A673 (cell line): ENCODE measurements around the gene UGP2. TPM values are rescaled to one million over a fixed set of nuclear protein-coding genes. Genes with fewer than 3 reads are reported as not detected.

ENCODE experiments used
- BruUV-seq: library from RNA; stranded (reverse); fragments of 400-500 nt; replicated peaks from 2 replicates; lab custom pipeline; 2021; lab: Mats Ljungman, UMichigan
- CTCF ChIA-PET: fragments of 300-600 bp; sonication (Branson Sonifier 250); formaldehyde crosslinking; loops from one replicate; lab custom pipeline; 2022; ENCODE audit warnings: antibody characterized with exemption; lab: Charles Lee
- POLR2A ChIA-PET: fragments of 300-600 bp; sonication (Branson Sonifier 250); formaldehyde crosslinking; loops from one replicate; lab custom pipeline; 2022; ENCODE audit warnings: antibody characterized with exemption; ENCODE audit not compliant: low non-redundant PET; lab: Charles Lee
- DNase-seq: peaks from one replicate; pipeline ENCODE4 v3.0.0-alpha.2; 2015; ENCODE audit warnings: low spot score
- H3K27ac ChIP-seq: fragments of 200-600 bp; sonication (generic); 2 replicates; pipeline ENCODE4 v1.5.1; 2016; ENCODE audit warnings: mixed run types, low read depth, mild to moderate bottlenecking, mixed read lengths, antibody characterized with exemption, low read length; ENCODE audit not compliant: poor library complexity, severe bottlenecking
- H3K27me3 ChIP-seq: fragments of 200-600 bp; sonication (generic); replicated peaks from 2 replicates; pipeline ENCODE4 v1.6.1; 2017; ENCODE audit warnings: mixed run types, low read depth, mild to moderate bottlenecking, mixed read lengths, antibody characterized with exemption, low read length; ENCODE audit not compliant: insufficient read depth, poor library complexity
- H3K36me3 ChIP-seq: fragments of 200-600 bp; sonication (generic); 2 replicates; pipeline ENCODE4 v1.6.1; 2016; ENCODE audit warnings: mixed run types, mild to moderate bottlenecking, mixed read lengths, antibody characterized with exemption, low read length; ENCODE audit not compliant: insufficient read depth, poor library complexity, severe bottlenecking
- H3K4me1 ChIP-seq: fragments of 200-600 bp; sonication (generic); 2 replicates; pipeline ENCODE4 v1.6.1; 2017; ENCODE audit warnings: mixed run types, mild to moderate bottlenecking, mixed read lengths, antibody characterized with exemption, low read length; ENCODE audit not compliant: insufficient read depth, poor library complexity, severe bottlenecking
- H3K4me3 ChIP-seq: fragments of 200-600 bp; sonication (generic); 2 replicates; pipeline ENCODE4 v1.5.1; 2016; ENCODE audit warnings: low read depth, mixed run types, mild to moderate bottlenecking, mixed read lengths, low read length; ENCODE audit not compliant: poor library complexity, severe bottlenecking
- H3K9me3 ChIP-seq: fragments of 200-600 bp; sonication (generic); 2 replicates; pipeline ENCODE4 v1.6.1; 2016; ENCODE audit warnings: mixed run types, low read depth, mild to moderate bottlenecking, mixed read lengths, antibody characterized with exemption, low read length; ENCODE audit not compliant: poor library complexity, severe bottlenecking
- CTCF ChIP-seq: fragments of 300-800, 200-600 bp; sonication (generic); conservative IDR thresholded peaks from 2 replicates; pipeline ENCODE4 v1.5.1; 2017; ENCODE audit warnings: low read depth, mild to moderate bottlenecking, antibody characterized with exemption, low read length, moderate library complexity, mixed read lengths
- EZH2 ChIP-seq: fragments of 200-600 bp; sonication (generic); IDR thresholded peaks from 2 replicates; pipeline ENCODE4 v1.6.1; 2017; ENCODE audit warnings: borderline replicate concordance, low read depth, mild to moderate bottlenecking, mixed read lengths, antibody characterized with exemption, low read length; ENCODE audit not compliant: poor library complexity, severe bottlenecking
- intact Hi-C: fragments of 100-400 bp; cut with micrococcal nuclease; formaldehyde crosslinking; loops from one replicate; pipeline ENCODE4 v1.10.0; 2022; ENCODE audit not compliant: unreplicated experiment
- total RNA-seq: library from RNA; stranded (reverse); gene quantifications from 2 replicates; pipeline ENCODE4 v1.2.3, GENCODE V29; 2021

UGP2 gene
- total RNA-seq, 1 experiment from 2014 or later: 60.3 TPM

- POLR2A ChIA-PET: no interaction called here
- no peak for DNase-seq
- H3K9me3 ChIP-seq: no peaks in the 10 kb centered on the region
- intact Hi-C loops: no loop called here
- no peaks in the 10 kb centered on the region for H3K27me3 ChIP-seq
- no peak overlapping the region for H3K27ac ChIP-seq
- no peak overlapping the region for H3K4me3 ChIP-seq
- CTCF ChIA-PET: no interaction called here
- TF ChIP-seq CTCF: no peak
- TF ChIP-seq EZH2: no peak
- peaks cover 5% of the 10 kb centered on the region for H3K36me3 ChIP-seq
- BruUV-seq: no TSS peak
- H3K4me1 ChIP-seq: peaks cover 7% of the 10 kb centered on the region
These were observed 38.3 kb downstream of the UGP2 start for GRCh38 chr2:63879876-63880433.

GRCh38 chr2:63880625-63881024 lies 38.9 kb downstream of the UGP2 start:
- TF ChIP-seq CTCF (no peak), EZH2 (no peak)
- peak; percentile 23 for DNase-seq
- H3K36me3 ChIP-seq: peaks cover 11% of the 10 kb centered on the region
- no peak overlapping the region for H3K27ac ChIP-seq
- no peaks in the 10 kb centered on the region for H3K27me3 ChIP-seq
- BruUV-seq: no TSS peak
- no peaks in the 10 kb centered on the region for H3K9me3 ChIP-seq
- POLR2A ChIA-PET: no interaction called here
- peaks cover 7% of the 10 kb centered on the region for H3K4me1 ChIP-seq
- CTCF ChIA-PET: no interaction called here
- H3K4me3 ChIP-seq: no peak overlapping the region
- intact Hi-C loops: no loop called here

GRCh38 chr2:63881205-63881604 lies 39.5 kb downstream of the UGP2 start:
- CTCF ChIA-PET: no interaction called here
- no peak for DNase-seq
- Histone ChIP-seq H3K4me1 (peaks cover 7% of the 10 kb centered on the region), H3K36me3 (peaks cover 17% of the 10 kb centered on the region), H3K9me3 (no peaks in the 10 kb centered on the region), H3K27me3 (no peaks in the 10 kb centered on the region), H3K4me3 (no peak overlapping the region), H3K27ac (no peak overlapping the region)
- TF ChIP-seq CTCF: no peak
- no peak for TF ChIP-seq EZH2
- intact Hi-C loops: no loop called here
- BruUV-seq: no TSS peak
- POLR2A ChIA-PET: no interaction called here
